ENCODE results near the gene ARRB1. TPM values are rescaled to one million over a fixed set of nuclear protein-coding genes. Genes with fewer than 3 reads are reported as not detected.
A peak's percentile ranks its signal among the peaks of the same experiment; 100 is the strongest.
"Not testable (repeated sequence)": the region's sequence is repeated elsewhere in the genome, so short reads cannot be mapped to it uniquely, and the experiment has no call there.

Gene ARRB1
- total RNA-seq, 2 donors from 2014 or later, result 10.7 to 14.7 TPM

DNA sequence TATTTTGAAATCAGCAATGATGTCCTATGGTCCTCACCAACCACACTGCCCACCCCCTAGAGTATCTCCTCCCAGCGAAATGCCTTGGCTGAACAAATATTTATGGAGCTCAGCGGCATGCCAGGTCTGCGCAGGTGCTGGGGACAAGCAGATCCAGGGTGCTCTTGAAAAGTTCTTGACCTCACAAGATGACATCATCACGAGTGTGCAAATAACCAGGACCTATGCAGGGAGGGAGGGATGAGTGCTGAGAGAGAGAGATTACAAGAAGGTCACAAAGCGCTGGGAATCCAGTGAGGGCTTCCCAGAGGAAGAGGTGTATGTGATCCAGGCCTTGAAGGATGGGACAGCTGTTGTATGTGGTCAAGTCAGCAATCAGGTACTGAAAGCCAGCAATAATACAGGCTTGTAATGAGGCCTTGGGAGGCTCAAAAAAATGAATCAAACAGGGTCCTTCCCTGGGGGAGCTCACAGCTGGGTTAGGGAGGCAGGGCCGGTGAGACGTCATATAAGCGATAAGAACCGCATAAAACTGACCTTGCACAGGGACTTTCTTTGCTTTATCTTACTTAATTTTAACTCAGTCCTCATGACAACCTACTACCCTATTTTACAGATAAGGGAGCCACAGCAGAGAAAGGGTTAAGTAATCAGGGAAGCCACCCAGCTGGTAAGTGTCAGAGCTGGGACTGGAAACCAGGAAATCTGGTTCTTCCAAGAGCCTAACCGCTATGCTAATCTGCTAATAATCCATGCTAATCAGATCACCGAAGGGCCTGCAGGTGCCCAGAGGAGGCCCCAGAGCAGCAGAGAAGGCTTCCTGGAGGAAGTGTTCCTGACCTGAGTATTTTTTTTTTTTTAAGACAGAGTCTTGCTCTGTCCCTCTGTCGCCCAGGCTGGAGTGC lies 8.2 kb downstream of the ARRB1 start:
- H3K27me3 Mint-ChIP-seq, result no peaks in the 10 kb centered on the region
- ATAC-seq (replicated peaks), result no peak
- H3K4me1 Mint-ChIP-seq, result peaks cover 56% of the 10 kb centered on the region
- H3K4me3 Mint-ChIP-seq, result no peak overlapping the region
- H3K36me3 Mint-ChIP-seq (ENCODE audit: low read depth), result no peaks in the 10 kb centered on the region
- H3K27ac Mint-ChIP-seq, result peak overlapping the region; percentile 71
- no peaks in the 10 kb centered on the region for H3K9me3 Mint-ChIP-seq

DNA sequence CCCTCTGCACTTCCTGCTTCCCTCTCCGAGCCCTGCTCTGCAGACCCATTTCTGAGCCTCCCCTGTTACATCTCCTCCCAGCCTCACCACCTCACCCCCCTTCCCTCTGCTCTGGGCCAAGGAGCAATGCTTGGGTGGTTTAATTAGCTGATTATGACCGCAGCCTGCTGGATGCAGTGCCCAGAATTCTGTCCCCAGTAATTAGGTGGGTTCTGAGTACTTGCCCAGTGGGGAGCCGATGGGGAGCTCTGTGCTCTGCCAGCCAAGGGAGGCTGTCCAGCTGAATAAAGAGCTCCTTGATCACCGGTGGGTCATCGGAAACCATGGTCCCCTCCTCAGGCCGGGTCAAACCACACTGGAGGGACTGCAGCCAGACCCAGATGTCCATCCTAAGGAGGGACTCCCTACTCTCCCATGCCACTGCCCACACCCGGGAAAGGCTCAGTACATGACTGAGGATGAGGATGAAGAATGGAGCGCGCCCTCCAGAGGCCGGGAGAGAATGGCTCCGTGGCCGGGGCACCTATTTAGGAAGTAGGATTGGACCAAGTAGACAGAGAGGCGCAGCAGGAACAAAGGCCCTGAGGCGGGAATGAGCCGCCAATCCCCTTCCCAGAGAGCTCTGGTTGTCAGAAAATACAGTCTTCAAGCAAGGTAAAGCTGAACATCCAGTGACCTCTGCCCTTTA lies 9.1 kb downstream of the ARRB1 start:
- H3K27ac Mint-ChIP-seq, result peak overlapping the region; percentile 92
- no peaks in the 10 kb centered on the region for H3K27me3 Mint-ChIP-seq
- no peaks in the 10 kb centered on the region for H3K9me3 Mint-ChIP-seq
- H3K36me3 Mint-ChIP-seq (ENCODE audit: low read depth), result no peaks in the 10 kb centered on the region
- H3K4me1 Mint-ChIP-seq, result peaks cover 64% of the 10 kb centered on the region
- H3K4me3 Mint-ChIP-seq, result peak overlapping the region; percentile 11
- ATAC-seq (replicated peaks), result no peak

GRCh38 chr11:75341612-75342011 lies 9.8 kb downstream of the ARRB1 start:
- Mint-ChIP-seq H3K4me3 (peak overlapping the region; percentile 68), H3K36me3 (ENCODE audit: low read depth) (no peaks in the 10 kb centered on the region), H3K4me1 (peaks cover 66% of the 10 kb centered on the region), H3K27ac (peak overlapping the region; percentile 92), H3K9me3 (no peaks in the 10 kb centered on the region), H3K27me3 (no peaks in the 10 kb centered on the region)
- no peak for ATAC-seq (replicated peaks)

DNA sequence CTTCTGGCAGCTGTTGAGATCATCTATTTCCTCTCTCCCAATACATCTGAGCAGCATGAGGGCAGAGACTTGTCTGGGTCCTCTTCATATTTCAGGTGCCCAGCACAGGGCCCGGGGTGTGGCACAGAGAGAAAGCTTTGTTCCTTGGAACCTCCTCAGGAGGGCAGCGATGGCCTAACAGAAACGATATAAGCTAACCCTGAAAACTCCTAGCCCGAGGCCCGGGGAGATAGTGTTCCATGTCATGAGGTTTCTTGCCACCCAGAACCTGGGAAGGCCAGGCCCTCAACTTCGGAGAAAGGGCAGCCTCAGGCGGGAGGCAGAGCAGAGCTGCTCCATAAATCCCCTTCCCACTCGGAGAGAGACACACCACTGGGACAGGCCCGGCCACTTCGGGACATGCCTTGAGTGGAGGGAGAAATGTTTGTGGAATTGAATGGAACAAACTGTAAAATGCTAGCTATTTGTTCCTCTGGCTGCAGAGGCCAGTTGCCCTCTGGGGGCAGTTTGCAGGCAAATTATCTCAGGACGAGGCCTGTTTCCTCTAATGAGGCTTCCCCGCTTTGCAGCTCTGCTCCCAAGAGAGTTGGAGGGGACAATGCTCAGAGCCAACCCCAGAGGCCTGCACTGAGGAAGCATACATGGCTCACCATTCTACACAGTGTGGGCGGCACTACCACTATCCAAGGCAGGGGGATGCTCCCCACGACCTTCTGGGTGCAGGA lies 11.6 kb downstream of the ARRB1 start:
- peak; percentile 28 for ATAC-seq (replicated peaks)
- H3K36me3 Mint-ChIP-seq (ENCODE audit: low read depth), result no peaks in the 10 kb centered on the region

DNA sequence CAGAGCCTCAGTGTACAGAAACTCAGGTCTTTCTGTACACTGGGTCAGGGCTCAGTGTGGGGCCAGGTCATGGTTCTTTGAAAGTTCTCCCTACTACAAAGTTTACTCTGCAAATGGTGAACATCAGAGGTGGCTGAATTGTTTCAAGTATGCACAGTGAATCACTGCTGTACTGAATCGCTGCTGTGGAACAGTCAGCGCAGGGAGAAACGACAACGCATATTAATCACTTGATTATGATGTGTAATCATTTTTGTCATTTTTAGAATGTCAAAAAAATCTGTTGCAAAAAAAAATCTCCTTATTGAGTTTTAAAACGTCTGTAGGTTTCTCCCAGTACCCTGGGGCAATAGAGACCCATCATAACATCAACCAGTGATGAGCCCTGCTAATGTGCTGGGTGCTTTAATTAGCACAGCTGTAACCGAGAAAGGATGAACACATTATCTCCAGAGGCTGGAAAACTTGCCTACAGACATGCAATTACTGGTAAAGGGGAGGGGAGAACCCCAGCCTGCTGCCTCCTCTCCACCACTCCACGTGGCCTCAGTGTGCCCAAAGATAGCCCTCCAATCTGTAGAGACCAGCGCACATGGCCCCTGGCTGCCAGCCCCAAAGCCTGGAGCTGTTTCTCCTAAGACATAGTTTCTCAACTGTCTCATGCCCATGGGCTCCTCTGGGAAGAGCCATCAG lies 12.8 kb downstream of the ARRB1 start:
- H3K9me3 Mint-ChIP-seq, result no peaks in the 10 kb centered on the region
- no peaks in the 10 kb centered on the region for H3K36me3 Mint-ChIP-seq (ENCODE audit: low read depth)
- peak overlapping the region; percentile 68 for H3K4me3 Mint-ChIP-seq
- H3K27me3 Mint-ChIP-seq, result no peaks in the 10 kb centered on the region
- peaks cover 60% of the 10 kb centered on the region for H3K4me1 Mint-ChIP-seq
- H3K27ac Mint-ChIP-seq, result peak overlapping the region; percentile 92
- peak; percentile 70 for ATAC-seq (replicated peaks)

More for the DNA sequence above, 11.6 kb downstream of the ARRB1 start:
- no peaks in the 10 kb centered on the region for H3K27me3 Mint-ChIP-seq
- peak overlapping the region; percentile 68 for H3K4me3 Mint-ChIP-seq
- H3K27ac Mint-ChIP-seq, result peak overlapping the region; percentile 92
- peaks cover 56% of the 10 kb centered on the region for H3K4me1 Mint-ChIP-seq
- H3K9me3 Mint-ChIP-seq, result no peaks in the 10 kb centered on the region

- H3K27ac Mint-ChIP-seq, result peak overlapping the region; percentile 61
- H3K4me1 Mint-ChIP-seq, result peaks cover 54% of the 10 kb centered on the region
- H3K27me3 Mint-ChIP-seq, result no peaks in the 10 kb centered on the region
- H3K36me3 Mint-ChIP-seq (ENCODE audit: low read depth), result no peaks in the 10 kb centered on the region
- no peaks in the 10 kb centered on the region for H3K9me3 Mint-ChIP-seq
- no peak for ATAC-seq (replicated peaks)
- peak overlapping the region; percentile 68 for H3K4me3 Mint-ChIP-seq
Measured at GRCh38 chr11:75337195-75337654, 14.2 kb downstream of the ARRB1 start.

- Mint-ChIP-seq H3K27me3 (no peaks in the 10 kb centered on the region), H3K4me3 (no peak overlapping the region), H3K9me3 (no peaks in the 10 kb centered on the region), H3K36me3 (ENCODE audit: low read depth) (no peaks in the 10 kb centered on the region), H3K4me1 (peaks cover 46% of the 10 kb centered on the region), H3K27ac (peak overlapping the region; percentile 37)
- ATAC-seq (replicated peaks), result no peak
Measured at GRCh38 chr11:75334976-75335375, 16.5 kb downstream of the ARRB1 start.

GRCh38 chr11:75334402-75334891 lies 17.0 kb downstream of the ARRB1 start:
- no peaks in the 10 kb centered on the region for H3K27me3 Mint-ChIP-seq
- no peaks in the 10 kb centered on the region for H3K9me3 Mint-ChIP-seq
- H3K4me3 Mint-ChIP-seq, result no peak overlapping the region
- H3K4me1 Mint-ChIP-seq, result peaks cover 46% of the 10 kb centered on the region
- H3K36me3 Mint-ChIP-seq (ENCODE audit: low read depth), result no peaks in the 10 kb centered on the region
- ATAC-seq (replicated peaks), result no peak
- H3K27ac Mint-ChIP-seq, result peak overlapping the region; percentile 26

GRCh38 chr11:75333807-75334140 lies 17.7 kb downstream of the ARRB1 start:
- H3K4me1 Mint-ChIP-seq, result peaks cover 39% of the 10 kb centered on the region
- no peak for ATAC-seq (replicated peaks)
- no peak overlapping the region for H3K4me3 Mint-ChIP-seq
- no peaks in the 10 kb centered on the region for H3K9me3 Mint-ChIP-seq
- no peak overlapping the region for H3K27ac Mint-ChIP-seq
- no peaks in the 10 kb centered on the region for H3K27me3 Mint-ChIP-seq
- no peaks in the 10 kb centered on the region for H3K36me3 Mint-ChIP-seq (ENCODE audit: low read depth)

GRCh38 chr11:75333022-75333806 lies 18.2 kb downstream of the ARRB1 start:
- no peaks in the 10 kb centered on the region for H3K36me3 Mint-ChIP-seq (ENCODE audit: low read depth)
- no peaks in the 10 kb centered on the region for H3K27me3 Mint-ChIP-seq
- ATAC-seq (replicated peaks), result no peak
- peaks cover 42% of the 10 kb centered on the region for H3K4me1 Mint-ChIP-seq
- no peak overlapping the region for H3K4me3 Mint-ChIP-seq
- H3K27ac Mint-ChIP-seq, result no peak overlapping the region
- H3K9me3 Mint-ChIP-seq, result no peaks in the 10 kb centered on the region

DNA sequence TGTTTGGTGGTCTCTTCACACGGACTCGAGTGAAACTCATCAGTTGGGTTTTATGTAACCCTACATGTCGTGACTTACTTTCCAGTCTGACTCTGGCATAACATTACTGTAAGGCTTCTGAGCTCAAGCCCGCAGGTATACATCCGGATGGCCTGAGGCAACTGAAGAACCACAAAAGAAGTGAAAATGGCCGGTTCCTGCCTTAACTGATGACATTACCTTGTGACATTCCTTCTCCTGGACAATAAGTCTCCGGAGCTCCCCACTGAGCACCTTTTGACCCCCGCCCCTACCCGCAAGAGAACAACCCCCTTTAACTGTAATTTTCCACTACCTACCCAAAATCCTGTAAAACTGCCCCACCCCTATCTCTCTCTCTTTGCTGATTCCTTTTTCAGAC lies 19.7 kb downstream of the ARRB1 start:
- not testable (repeated sequence) for H3K36me3 Mint-ChIP-seq (ENCODE audit: low read depth); H3K27me3 Mint-ChIP-seq; H3K4me3 Mint-ChIP-seq; H3K9me3 Mint-ChIP-seq; H3K27ac Mint-ChIP-seq; ATAC-seq (replicated peaks)
- H3K4me1 Mint-ChIP-seq, result peaks cover 31% of the 10 kb centered on the region

DNA sequence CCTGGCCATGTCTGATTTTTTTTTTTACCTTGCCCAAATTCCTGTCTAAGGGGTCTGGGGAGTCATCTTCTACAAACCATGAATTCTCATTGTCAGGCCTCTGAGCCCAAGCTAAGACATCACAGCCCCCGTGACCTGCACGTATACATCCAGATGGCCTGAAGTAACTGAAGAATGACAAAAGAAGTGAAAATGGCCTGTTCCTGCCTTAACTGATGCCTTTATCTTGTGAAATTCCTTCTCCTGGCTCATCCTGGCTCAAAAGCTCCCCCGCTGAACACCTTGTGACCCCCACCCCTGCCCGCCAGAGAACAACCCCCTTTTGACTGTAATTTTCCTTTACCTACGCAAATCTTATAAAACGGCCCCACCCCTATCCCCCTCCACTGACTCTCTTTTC lies 20.2 kb downstream of the ARRB1 start:
- H3K27ac Mint-ChIP-seq; H3K36me3 Mint-ChIP-seq (ENCODE audit: low read depth); H3K4me3 Mint-ChIP-seq; ATAC-seq (replicated peaks); H3K27me3 Mint-ChIP-seq; H3K9me3 Mint-ChIP-seq: not testable (repeated sequence)
- H3K4me1 Mint-ChIP-seq, result peaks cover 35% of the 10 kb centered on the region

DNA sequence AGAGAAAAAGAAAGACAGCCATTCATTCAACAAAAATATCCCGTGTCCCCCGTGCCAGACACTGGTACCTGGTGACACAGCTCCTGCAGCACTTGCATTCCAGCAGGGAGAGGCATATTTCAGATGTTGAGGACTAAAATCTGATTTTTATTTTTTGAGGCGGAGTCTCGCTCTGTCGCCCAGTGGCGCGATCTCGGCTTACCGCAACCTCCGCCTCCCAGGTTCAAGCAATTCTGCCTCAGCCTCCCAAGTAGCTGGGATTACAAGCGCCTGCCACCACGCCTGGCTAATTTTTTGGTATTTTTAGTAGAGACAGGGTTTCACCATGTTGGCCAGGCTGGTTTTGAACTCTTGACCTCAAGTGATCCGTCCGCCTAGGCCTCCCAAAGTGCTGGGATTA lies 20.6 kb downstream of the ARRB1 start:
- not testable (repeated sequence) for H3K9me3 Mint-ChIP-seq; ATAC-seq (replicated peaks); H3K36me3 Mint-ChIP-seq (ENCODE audit: low read depth); H3K27me3 Mint-ChIP-seq; H3K4me3 Mint-ChIP-seq; H3K27ac Mint-ChIP-seq
- peaks cover 39% of the 10 kb centered on the region for H3K4me1 Mint-ChIP-seq
